Bronchial epithelial cell (primary cell): ENCODE data around the gene STAG1. TPM values are rescaled to one million over a fixed set of nuclear protein-coding genes. Genes with fewer than 3 reads are reported as not detected.
"Not testable (repeated sequence)": the region's sequence is repeated elsewhere in the genome, so short reads cannot be mapped to it uniquely, and the experiment has no call there.

Source experiments
- DNase-seq: peaks from one replicate; pipeline ENCODE4 v3.0.0-alpha.2; 2010; ENCODE audit warnings: low read depth
- FAIRE-seq: peaks from 2 replicates; lab custom pipeline; 2011; peaks lifted over from hg19 to GRCh38; lab: Jason Lieb, UNC
- H3K27me3 ChIP-seq: 2 replicates; pipeline ENCODE4 v1.5.1; 2011; ENCODE audit warnings: low read length; ENCODE audit not compliant: control insufficient read depth, insufficient read depth
- H3K36me3 ChIP-seq: 2 replicates; pipeline ENCODE4 v1.5.1; 2011; ENCODE audit warnings: low read length; ENCODE audit not compliant: control insufficient read depth, insufficient read depth
- H3K4me3 ChIP-seq: 2 replicates; pipeline ENCODE4 v1.5.1; 2011; ENCODE audit warnings: mild to moderate bottlenecking, low read depth, low read length, control low read depth
- total RNA-seq: library from RNA; depleted of rRNA; stranded (reverse); fragments of >200 nt; gene quantifications from 2 replicates; pipeline ENCODE4 v1.2.1, GENCODE V29; 2014
- TF ChIP-seq, protein P1 (sequence below): IDR thresholded peaks from 2 replicates; pipeline ENCODE4 v1.5.1; 2011; ENCODE audit warnings: mild to moderate bottlenecking, moderate library complexity, low read length, control low read depth, inconsistent platforms; ENCODE audit not compliant: insufficient read depth, severe bottlenecking

Gene STAG1
- total RNA-seq, 1 donor from 2014 or later = 26.3 TPM

DNA sequence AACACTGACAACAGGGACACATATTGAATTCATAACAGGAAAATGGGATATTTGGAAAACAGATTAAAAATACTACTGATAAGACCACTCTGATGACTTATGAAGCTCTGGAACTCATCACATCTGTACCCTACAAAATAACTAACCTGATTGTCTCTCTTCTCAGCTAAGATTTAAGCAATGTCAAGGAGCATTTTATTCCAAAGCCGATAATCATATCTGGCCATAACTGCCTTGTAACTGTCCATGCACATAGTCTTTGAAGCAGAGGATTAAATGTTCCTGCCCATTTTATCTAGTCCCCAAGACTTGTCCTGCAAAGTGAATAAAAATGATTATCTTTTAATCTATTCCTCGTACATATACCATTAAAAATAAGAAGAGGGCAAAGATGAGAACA, 234.1 kb downstream of the STAG1 start:
- DNase-seq (no peak), FAIRE-seq (no peak)
- TF ChIP-seq, protein P1, sequence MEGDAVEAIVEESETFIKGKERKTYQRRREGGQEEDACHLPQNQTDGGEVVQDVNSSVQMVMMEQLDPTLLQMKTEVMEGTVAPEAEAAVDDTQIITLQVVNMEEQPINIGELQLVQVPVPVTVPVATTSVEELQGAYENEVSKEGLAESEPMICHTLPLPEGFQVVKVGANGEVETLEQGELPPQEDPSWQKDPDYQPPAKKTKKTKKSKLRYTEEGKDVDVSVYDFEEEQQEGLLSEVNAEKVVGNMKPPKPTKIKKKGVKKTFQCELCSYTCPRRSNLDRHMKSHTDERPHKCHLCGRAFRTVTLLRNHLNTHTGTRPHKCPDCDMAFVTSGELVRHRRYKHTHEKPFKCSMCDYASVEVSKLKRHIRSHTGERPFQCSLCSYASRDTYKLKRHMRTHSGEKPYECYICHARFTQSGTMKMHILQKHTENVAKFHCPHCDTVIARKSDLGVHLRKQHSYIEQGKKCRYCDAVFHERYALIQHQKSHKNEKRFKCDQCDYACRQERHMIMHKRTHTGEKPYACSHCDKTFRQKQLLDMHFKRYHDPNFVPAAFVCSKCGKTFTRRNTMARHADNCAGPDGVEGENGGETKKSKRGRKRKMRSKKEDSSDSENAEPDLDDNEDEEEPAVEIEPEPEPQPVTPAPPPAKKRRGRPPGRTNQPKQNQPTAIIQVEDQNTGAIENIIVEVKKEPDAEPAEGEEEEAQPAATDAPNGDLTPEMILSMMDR = no peak
- H3K36me3 ChIP-seq = peaks cover 2% of the 10 kb centered on the region
- H3K4me3 ChIP-seq = no peak overlapping the region
- no peaks in the 10 kb centered on the region for H3K27me3 ChIP-seq

DNA sequence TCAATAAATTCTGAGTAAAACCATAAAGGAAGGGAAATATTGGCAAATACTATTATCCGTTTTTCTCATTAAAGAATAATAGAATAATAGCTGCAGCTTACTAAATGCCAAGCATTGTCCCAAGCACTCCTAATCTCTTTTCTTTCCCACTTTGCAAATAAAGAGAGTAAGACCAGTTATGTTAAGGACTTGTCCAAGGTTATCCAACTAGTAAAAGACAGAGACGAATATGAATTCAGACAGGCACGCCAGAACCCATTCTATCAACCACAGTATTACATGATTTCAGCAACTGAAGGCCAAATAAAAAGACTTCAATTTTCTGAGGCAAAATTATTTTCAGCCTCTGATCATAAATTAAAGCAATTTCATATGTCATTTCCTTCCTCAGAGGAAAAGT, 235.5 kb downstream of the STAG1 start:
- DNase-seq = no peak
- Histone ChIP-seq H3K36me3 (peaks cover 2% of the 10 kb centered on the region), H3K27me3 (no peaks in the 10 kb centered on the region), H3K4me3 (no peak overlapping the region)
- no peak for FAIRE-seq
- TF ChIP-seq, protein P1 = no peak

DNA sequence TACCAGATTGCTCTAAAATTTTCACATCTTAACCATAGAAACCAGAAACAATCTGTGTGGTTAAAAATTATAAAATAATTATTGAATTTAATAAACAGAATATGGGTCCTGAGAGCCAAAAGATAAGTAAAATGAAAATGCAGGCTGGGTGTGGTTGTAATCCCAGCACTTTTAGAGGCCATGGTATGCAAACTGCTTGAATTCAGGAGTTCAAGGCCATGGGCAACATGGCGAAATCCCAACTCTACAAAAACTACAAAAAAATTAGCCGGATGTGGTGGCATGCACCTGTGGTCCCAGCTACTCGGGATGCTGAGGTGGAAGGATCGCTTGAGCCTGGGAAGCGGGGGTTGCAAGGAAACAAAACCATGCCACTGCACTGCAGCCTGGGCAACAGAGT, 236.1 kb downstream of the STAG1 start:
- Histone ChIP-seq H3K27me3 (no peaks in the 10 kb centered on the region), H3K36me3 (peaks cover 2% of the 10 kb centered on the region), H3K4me3 (no peak overlapping the region)
- DNase-seq (no peak), FAIRE-seq (no peak)
- TF ChIP-seq, protein P1 = no peak

DNA sequence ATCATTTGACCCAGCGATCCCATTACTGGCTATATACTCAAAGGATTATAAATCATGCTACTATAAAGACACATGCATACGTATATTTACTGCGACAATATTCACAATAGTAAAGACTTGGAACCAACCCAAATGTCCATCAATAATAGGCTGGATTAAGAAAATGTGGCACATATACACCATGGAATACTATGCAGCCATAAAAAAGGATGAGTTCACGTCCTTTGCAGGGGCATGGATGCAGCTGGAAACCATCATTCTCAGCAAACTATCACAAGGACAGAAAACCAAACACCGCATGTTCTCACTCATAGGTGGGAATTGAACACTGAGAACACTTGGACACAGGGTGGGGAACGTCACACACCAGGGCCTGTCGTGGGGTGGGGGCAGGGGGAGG, 237.6 kb downstream of the STAG1 start:
- DNase-seq, FAIRE-seq, H3K36me3 ChIP-seq, H3K4me3 ChIP-seq, H3K27me3 ChIP-seq: not testable (repeated sequence)

DNA sequence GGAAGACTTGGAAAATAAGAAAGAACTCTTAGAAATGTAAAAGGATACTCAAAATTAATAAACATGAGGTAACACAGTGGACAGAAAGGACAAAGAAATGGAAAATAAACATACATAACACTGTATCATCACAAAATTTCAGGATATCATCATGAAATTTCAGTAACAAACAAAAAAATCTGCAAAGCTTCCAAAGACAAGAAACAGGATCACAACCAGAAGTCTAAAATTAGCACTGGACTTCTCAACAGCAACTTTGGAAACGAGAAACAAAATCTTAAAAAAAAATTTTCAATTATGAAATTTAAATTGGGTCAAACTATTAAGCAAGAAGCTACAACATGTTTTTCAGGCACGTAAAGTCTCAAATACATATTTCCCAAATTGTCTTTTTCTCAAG, 238.8 kb downstream of the STAG1 start:
- TF ChIP-seq, protein P1 = no peak
- no peaks in the 10 kb centered on the region for H3K27me3 ChIP-seq
- H3K36me3 ChIP-seq = peaks cover 2% of the 10 kb centered on the region
- no peak for DNase-seq
- H3K4me3 ChIP-seq = no peak overlapping the region
- no peak for FAIRE-seq

DNA sequence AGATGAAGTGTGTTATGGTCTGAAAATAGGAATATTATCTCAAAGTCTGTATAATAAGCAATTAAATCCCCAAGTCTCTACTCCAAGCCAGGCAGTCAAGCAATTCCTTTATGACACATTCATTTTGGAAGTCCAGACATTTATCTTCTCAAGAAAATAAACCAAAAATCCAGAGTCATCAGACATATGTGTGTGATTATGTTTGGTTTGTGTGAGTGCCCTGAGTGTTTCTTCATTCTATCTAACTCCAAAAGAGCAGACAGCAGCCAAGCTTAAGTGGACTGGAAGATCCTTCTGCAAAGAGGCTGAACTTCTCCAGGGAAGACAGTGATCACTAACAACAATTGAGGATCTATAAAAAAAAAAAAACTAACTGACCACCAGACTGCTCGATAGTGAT, 239.8 kb downstream of the STAG1 start:
- Histone ChIP-seq H3K36me3 (peaks cover 2% of the 10 kb centered on the region), H3K27me3 (no peaks in the 10 kb centered on the region)
- no peak for FAIRE-seq

More for the DNA sequence above, 239.8 kb downstream of the STAG1 start:
- DNase-seq = no peak
- TF ChIP-seq, protein P1 = no peak
- H3K4me3 ChIP-seq = no peak overlapping the region
